PC-9 (cell line): ENCODE data around the gene APEH. TPM values are rescaled to one million over a fixed set of nuclear protein-coding genes. Genes with fewer than 3 reads are reported as not detected.

Experiments
- BruUV-seq: library from RNA; stranded (reverse); fragments of 400-500 nt; replicated peaks from 2 replicates; lab custom pipeline; 2021; lab: Mats Ljungman, UMichigan
- CTCF ChIA-PET: fragments of 300-600 bp; sonication (Branson Sonifier 250); formaldehyde crosslinking; loops from one replicate; lab custom pipeline; 2022; ENCODE audit warnings: antibody characterized with exemption; lab: Charles Lee
- POLR2A ChIA-PET: fragments of 300-600 bp; sonication (Branson Sonifier 250); formaldehyde crosslinking; loops from one replicate; lab custom pipeline; 2022; ENCODE audit warnings: antibody characterized with exemption; ENCODE audit not compliant: unreplicated experiment; lab: Charles Lee
- DNase-seq, 2 experiments: peaks; one replicate each; pipeline versions ENCODE4 v3.0.0 to v3.0.0-alpha.2; 2015 to 2022; ENCODE audit warnings: mixed read lengths in 1 of 2
- H2AFZ ChIP-seq: fragments of 200-600 bp; sonication (generic); 2 replicates; pipeline ENCODE4 v1.8.1; 2017; ENCODE audit warnings: antibody characterized with exemption
- H3F3A ChIP-seq: fragments of 200-600 bp; sonication (generic); 2 replicates; pipeline ENCODE4 v1.8.1; 2017; ENCODE audit warnings: antibody characterized with exemption, mild to moderate bottlenecking, low read depth; ENCODE audit not compliant: insufficient read depth
- H3K27ac ChIP-seq: fragments of 200-600 bp; sonication (generic); 2 replicates; pipeline ENCODE4 v1.6.1; 2016; ENCODE audit warnings: mixed run types
- H3K27me3 ChIP-seq: fragments of 200-600 bp; sonication (generic); 2 replicates; pipeline ENCODE4 v1.6.1; 2016; ENCODE audit warnings: low read depth, mixed run types; ENCODE audit not compliant: insufficient read depth
- H3K36me3 ChIP-seq: fragments of 200-600 bp; sonication (generic); 2 replicates; pipeline ENCODE4 v1.6.1; 2016; ENCODE audit warnings: low read depth, mixed run types
- H3K4me1 ChIP-seq: fragments of 200-600 bp; sonication (generic); replicated peaks from 2 replicates; pipeline ENCODE4 v1.6.1; 2016; ENCODE audit warnings: mixed run types; ENCODE audit not compliant: insufficient read depth
- H3K4me2 ChIP-seq: fragments of 200-600 bp; sonication (generic); 2 replicates; pipeline ENCODE4 v1.6.1; 2017; ENCODE audit warnings: mixed run types
- H3K4me3 ChIP-seq: fragments of 200-600 bp; sonication (generic); 2 replicates; pipeline ENCODE4 v1.6.1; 2016; ENCODE audit warnings: mixed run types
- H3K79me2 ChIP-seq: fragments of 200-600 bp; sonication (generic); 2 replicates; pipeline ENCODE4 v1.6.1; 2017; ENCODE audit warnings: low read depth, mixed run types
- H3K9me2 ChIP-seq: fragments of 200-600 bp; sonication (generic); 2 replicates; pipeline ENCODE4 v1.8.1; 2017; ENCODE audit warnings: mild to moderate bottlenecking; ENCODE audit not compliant: insufficient read depth
- H3K9me3 ChIP-seq: fragments of 200-600 bp; sonication (generic); 2 replicates; pipeline ENCODE4 v1.8.1; 2016; ENCODE audit warnings: low read depth; ENCODE audit not compliant: insufficient read depth
- H4K20me1 ChIP-seq: fragments of 200-600 bp; sonication (generic); 2 replicates; pipeline ENCODE4 v1.8.1; 2017; ENCODE audit not compliant: insufficient read depth
- CTCF ChIP-seq: fragments of 200-600 bp; sonication (generic); conservative IDR thresholded peaks from 2 replicates; pipeline ENCODE4 v1.6.1; 2017; ENCODE audit warnings: mixed run types, antibody characterized with exemption, mild to moderate bottlenecking, moderate library complexity
- EZH2 ChIP-seq: fragments of 200-600 bp; sonication (generic); IDR thresholded peaks from 2 replicates; pipeline ENCODE4 v1.8.0; 2017; ENCODE audit warnings: antibody characterized with exemption, low read depth
- intact Hi-C: fragments of 100-400 bp; cut with micrococcal nuclease; formaldehyde crosslinking; loops from one replicate; pipeline ENCODE4 v1.10.0; 2022; ENCODE audit not compliant: unreplicated experiment
- total RNA-seq: library from RNA; stranded (reverse); gene quantifications from 2 replicates; pipeline ENCODE4 v1.2.3, GENCODE V29; 2021

APEH gene
- total RNA-seq, 1 experiment from 2014 or later, result 131 TPM

- Histone ChIP-seq H3F3A (no peaks in the 10 kb centered on the region; the same call in 1 of the 2 replicates), H3K36me3 (no peaks in the 10 kb centered on the region), H3K79me2 (0 out of 2 replicates have a peak, but pooled peaks cover under 1% of the 10 kb centered on the region), H3K9me3 (no peaks in the 10 kb centered on the region), H3K4me3 (no peak overlapping the region), H3K9me2 (no peaks in the 10 kb centered on the region), H3K27me3 (no peaks in the 10 kb centered on the region), H2AFZ (no peak overlapping the region), H4K20me1 (no peaks in the 10 kb centered on the region), H3K27ac (no peak overlapping the region), H3K4me2 (no peak overlapping the region), H3K4me1 (no peaks in the 10 kb centered on the region)
- no peak for DNase-seq
- ChIA-PET CTCF (no interaction called here), POLR2A (no interaction called here)
- intact Hi-C loops, result loop anchor here (10.0 kb wide), 1 partner anchor 387 kb away; no protein-coding TSS in a partner anchor
- no TSS peak for BruUV-seq
- TF ChIP-seq CTCF, result no peak
- no peak for TF ChIP-seq EZH2
These were observed 43.2 kb downstream of the APEH start for GRCh38 chr3:49717211-49717958.

- TF ChIP-seq EZH2 (no peak), CTCF (no peak)
- no peak overlapping the region for H2AFZ ChIP-seq
- BruUV-seq, result no TSS peak
- no peak overlapping the region for H3K4me3 ChIP-seq
- POLR2A ChIA-PET, result no interaction called here
- H3K27me3 ChIP-seq, result no peaks in the 10 kb centered on the region
- DNase-seq, result no peak
- intact Hi-C loops, result loop anchor here (10.0 kb wide), 1 partner anchor 387 kb away; no protein-coding TSS in a partner anchor
- CTCF ChIA-PET, result no interaction called here
- no peaks in the 10 kb centered on the region; the same call in 1 of the 2 replicates for H3F3A ChIP-seq
- H3K9me2 ChIP-seq, result no peaks in the 10 kb centered on the region
- no peaks in the 10 kb centered on the region for H3K9me3 ChIP-seq
- no peaks in the 10 kb centered on the region for H4K20me1 ChIP-seq
- H3K4me2 ChIP-seq, result no peak overlapping the region
- H3K4me1 ChIP-seq, result peaks cover 7% of the 10 kb centered on the region; the same call in 1 of the 2 replicates
- H3K79me2 ChIP-seq, result peaks cover 8% of the 10 kb centered on the region
- no peaks in the 10 kb centered on the region for H3K36me3 ChIP-seq
- H3K27ac ChIP-seq, result no peak overlapping the region
These were observed 44.1 kb downstream of the APEH start for GRCh38 chr3:49717959-49718857.

- ChIA-PET CTCF (no interaction called here), POLR2A (no interaction called here)
- no peak overlapping the region for H3K4me3 ChIP-seq
- peaks cover 9% of the 10 kb centered on the region for H3K79me2 ChIP-seq
- no peaks in the 10 kb centered on the region; the same call in 1 of the 2 replicates for H3F3A ChIP-seq
- DNase-seq, result no peak
- no peak overlapping the region for H2AFZ ChIP-seq
- no peaks in the 10 kb centered on the region for H3K36me3 ChIP-seq
- H3K9me2 ChIP-seq, result no peaks in the 10 kb centered on the region
- no peaks in the 10 kb centered on the region for H3K9me3 ChIP-seq
- peaks cover 7% of the 10 kb centered on the region; the same call in 1 of the 2 replicates for H3K4me1 ChIP-seq
- H3K27ac ChIP-seq, result no peak overlapping the region
- TF ChIP-seq CTCF (no peak), EZH2 (no peak)
- no peak overlapping the region for H3K4me2 ChIP-seq
- BruUV-seq, result no TSS peak
- intact Hi-C loops, result loop anchor here (10.0 kb wide), 1 partner anchor 386 kb away; no protein-coding TSS in a partner anchor
- H3K27me3 ChIP-seq, result no peaks in the 10 kb centered on the region
- H4K20me1 ChIP-seq, result no peaks in the 10 kb centered on the region
These were observed 44.7 kb downstream of the APEH start for GRCh38 chr3:49718858-49719213.
